NCI-H1092 treated with DMSO at 0.1 percent for 48 hours (cell line): Measurements from ENCODE around the gene OSBP2.
"Not testable (repeated sequence)": the region's sequence is repeated elsewhere in the genome, so short reads cannot be mapped to it uniquely, and the experiment has no call there.

Source experiments
- DNase-seq: peaks from one replicate; lab custom pipeline; 2025; lab: John Stamatoyannopoulos, UW

OSBP2 gene

DNA sequence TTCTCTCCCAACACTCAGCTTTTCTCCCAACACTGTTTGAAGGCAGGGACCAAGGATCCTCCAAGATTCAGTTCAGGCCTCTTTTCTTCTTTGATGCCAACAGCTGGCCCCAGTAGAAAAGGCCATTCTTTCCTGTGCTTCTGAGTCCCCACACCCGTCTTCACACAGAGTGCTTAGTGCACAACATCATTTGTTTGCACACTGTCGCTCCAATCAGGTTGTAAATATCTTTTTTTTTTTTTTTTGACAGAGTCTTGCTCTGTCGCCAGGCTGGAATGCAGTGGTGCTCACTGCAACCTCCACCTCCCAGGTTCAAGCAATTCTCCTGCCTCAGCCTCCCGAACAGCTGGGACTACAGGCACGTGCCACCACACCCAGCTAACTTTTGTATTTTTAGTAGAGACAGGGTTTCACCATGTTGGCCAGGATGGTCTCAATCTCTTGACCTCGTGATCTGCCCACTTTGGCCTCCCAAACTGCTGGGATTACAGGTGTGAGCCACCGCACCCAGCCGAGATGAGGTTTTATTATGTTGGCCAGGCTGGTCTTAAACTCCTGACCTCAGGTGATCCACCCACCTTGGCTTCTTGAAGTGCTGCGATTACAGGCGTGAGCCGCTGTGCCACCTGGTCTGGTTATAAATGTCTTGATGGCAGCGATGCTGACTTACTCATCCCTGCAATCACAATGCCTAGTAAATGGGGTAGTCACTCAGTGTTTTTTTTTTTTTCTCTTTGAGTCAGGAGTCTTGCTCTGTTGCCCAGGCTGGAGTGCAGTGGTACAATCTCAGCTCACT, 14.6 kb upstream of the OSBP2 start:
- not testable (repeated sequence) for DNase-seq

DNA sequence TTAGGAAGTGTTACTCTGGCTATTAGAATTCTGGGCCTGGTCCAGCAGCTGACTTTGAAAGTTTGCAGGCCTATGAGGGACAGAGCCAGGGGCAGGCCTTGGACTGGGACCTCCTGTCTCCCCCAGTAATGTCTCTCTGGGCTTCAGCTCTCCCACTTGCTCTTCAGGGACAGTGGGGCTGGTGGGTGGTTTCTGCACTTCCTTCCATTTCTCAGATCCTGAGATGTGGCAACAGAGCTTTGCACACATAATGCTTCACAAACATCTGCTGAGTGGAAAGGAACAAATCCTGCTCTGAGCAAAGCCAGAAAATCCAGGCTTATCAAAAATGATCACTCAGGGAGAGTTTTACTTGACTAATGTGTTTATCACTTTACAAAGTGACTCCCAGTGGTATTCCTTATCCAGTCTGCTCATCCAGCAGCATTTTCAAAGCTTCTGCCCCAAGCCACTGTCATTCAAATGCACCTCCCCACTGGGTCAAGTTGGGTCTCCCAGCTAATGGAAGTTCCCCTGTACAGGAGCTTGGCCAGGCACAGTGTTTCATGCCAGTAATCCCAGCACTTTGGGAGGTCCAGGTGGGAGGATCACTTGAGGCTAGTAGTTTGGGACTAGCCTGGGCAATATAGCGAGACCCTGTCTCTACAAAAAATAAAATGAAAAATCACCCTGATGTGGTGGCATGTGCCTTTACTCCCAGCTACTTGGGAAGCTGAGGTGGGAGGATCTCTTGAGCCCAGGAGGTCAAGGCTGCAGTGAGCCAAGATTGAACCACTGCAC, 13.5 kb upstream of the OSBP2 start:
- DNase-seq = no peak

DNA sequence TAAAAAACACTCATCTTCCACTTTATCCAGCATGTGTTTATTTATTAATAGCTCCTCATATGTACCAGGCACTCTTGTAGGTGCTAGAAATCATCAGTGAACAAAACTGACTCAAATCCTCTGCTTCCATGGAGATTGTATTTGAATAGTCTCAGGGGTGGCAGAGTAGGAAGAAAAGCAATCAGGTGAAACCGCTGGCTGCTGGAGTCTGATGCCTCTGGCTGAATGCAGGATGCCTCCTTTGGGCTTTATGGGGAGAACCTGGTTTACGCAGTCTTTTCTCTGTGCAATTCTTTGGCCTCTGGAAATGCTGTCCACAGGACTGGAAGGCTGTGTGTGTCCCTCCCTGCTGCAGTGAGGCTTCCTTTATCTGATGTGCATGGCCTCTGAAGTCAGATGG, 12.8 kb upstream of the OSBP2 start:
- DNase-seq = no peak

DNA sequence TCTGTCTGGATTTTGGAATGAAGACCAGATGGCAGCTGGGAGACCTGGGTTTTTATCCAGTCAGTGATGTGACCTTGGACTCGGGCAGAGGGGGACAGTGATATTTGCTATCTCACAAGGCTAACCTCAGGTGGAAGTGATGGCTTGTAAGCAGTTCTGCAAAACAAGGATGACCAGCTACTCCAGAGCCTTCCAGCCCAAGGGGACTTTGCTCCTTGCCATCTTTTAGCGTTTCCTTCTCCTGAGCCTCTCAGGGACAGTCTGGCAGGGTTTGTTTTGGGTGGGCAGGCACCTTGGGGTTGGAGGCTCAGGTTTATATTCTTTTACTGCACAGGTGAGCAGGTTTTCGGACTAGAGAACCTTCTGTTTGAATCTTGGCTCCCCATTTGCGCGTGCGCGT, 9.5 kb upstream of the OSBP2 start:
- no peak for DNase-seq

DNA sequence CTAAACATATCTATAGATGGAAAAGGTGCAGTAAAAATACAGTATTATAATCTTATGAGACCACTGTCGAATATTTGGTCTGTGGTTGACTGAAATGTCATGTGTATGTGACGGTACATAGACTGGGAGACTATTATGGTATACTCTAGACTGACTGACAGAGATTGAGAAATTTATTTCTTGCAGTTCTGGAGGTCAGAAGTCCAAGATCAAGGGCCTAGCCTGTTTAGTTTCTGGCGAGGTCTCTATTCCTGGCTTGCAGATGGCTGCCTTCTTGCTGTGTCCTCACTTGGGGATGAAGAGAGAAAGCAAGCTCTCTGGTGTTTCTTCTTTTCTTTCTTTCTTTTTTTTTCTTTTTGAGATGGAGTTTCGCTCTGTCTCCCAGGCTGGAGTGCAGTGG, 7.3 kb upstream of the OSBP2 start:
- no peak for DNase-seq

DNA sequence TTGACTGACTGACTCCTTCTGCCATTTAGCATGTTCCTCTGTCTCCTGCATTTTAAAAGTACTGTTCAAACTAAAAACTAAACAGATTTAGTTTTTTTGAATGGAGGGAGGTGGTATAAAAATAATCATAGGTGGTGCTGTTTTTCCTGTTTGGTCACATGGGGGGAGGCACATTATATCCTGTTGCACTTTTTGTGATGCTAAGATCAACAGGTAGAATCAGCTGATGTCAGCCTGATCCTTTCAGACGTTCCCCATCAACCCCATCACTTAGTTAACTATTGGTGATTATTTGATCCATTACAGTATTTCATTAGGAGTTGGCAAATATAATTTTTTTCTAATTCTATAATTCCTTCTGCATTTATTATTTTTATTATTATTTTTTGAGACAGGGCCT, 5.1 kb upstream of the OSBP2 start:
- DNase-seq = no peak

DNA sequence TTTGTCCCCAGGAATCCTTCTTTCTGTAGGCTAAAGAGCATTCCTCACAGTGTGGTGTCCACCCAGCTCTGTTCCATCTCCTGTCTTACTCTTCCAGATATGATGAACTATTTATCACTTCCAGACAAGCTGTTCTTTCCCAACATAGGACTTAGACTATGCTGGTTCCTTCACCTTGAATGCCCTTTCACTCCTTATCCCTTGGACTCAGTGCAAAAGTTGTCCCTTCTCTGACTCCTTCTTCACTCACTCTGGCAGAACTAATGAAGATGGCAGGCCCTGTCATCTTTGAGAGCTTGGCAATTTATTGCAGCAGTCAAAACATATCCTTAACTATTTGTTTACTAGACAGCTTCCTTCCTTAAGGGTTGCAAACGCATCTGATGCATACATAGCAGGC, 3.5 kb upstream of the OSBP2 start:
- DNase-seq = no peak

DNA sequence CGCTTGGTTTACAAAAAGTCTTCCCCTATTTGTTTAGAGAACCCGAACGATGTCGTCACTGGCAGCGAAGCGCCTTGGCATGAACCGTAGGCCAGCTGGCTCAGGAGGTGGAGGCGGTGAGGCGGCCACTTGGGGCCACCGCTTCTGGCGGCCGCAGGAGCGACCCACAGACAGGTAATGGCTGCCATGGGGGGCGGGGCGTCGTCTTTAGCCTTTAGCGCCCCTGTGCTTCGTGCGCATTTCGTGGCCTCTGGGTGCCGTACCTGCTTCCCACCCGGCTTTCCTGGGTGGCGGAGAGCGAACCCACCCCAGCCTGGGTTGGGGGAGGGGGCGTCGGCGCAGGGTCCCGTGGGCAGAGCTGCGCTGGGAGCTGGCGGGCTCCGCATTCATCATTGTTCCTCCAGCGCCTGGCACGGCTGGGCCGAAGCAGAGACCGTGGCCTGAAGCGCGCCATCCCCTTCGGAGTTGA, 469 bp upstream of the OSBP2 start:
- DNase-seq = peak; percentile 78

DNA sequence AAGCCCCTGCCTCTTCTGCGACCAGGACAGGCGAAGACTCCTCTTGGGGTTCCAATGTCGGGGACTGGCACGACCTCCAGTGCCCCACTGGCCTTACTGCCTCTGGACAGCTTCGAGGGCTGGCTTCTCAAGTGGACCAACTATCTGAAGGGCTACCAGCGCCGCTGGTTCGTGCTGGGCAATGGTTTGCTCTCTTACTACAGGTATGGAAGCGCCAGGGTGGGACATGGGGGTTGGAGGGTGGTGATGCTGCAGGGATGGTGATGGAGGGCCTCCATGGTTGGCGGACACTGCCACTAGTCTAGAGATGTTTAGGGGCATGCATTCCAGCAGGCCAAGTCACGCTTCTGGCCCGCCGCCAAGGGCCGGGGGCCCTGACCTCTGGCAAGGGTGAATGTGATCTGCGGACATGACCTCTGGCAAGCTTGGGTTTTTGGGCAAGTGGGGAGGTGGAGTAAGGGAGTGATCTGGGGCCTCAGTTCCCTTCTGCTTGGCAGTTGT, 727 bp downstream of the OSBP2 start:
- no peak for DNase-seq

DNA sequence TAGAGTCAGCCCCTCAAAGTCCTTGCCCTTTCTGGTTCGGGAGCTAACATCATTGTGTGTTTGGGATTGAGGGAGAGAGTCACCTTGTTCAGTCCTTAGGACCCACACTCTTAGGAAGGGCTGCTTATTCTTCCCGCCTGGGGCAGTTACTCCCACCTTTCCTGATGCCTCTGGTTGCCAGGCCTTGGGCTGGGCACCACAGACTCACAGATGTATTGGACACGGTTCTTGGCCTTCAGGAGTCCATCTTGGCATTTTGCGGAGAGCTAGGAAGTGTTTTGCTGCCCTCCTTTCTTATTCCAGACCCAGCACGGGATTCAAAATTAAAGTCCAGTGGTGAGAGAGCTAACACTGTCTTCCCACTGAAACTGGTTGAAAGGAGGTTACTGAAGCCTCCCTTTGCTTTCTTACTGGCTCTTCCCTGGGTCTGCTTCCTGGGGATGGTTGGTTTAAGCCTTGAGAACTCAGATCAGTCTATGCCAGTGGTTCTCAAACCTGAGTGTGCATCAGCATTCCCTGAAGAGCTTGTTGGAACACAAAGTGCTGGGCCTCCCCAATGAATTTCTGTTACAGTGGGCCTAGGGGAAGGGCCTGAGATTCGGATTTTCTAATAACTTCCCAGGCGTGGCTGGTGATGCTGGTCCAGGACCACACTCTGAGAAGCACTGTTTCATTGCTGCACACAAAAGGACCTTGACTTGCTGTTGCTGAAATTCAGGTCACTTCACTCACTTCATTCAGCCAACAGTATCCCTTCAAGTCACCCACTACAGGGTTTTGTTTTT, 1.4 kb downstream of the OSBP2 start:
- no peak for DNase-seq

DNA sequence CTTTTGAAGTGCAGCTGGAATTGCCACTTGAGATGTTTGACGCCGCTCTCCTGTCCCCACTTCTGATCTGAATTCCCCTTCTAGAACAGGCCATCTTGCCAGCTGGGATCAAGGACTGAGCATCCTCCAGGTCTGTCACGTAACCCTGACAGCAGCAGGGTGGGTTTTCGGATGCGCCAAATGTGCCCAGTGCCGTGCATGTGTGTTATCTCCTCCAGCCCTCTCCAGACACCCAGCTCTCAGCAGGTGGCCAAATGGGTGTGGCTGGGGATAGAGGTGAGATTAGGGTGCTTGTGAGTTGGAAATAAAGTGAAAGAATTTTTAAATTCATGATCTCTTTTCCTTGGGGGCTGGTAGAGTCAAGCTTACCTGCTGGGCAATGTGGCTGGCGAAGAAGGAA, 3.3 kb downstream of the OSBP2 start:
- no peak for DNase-seq

DNA sequence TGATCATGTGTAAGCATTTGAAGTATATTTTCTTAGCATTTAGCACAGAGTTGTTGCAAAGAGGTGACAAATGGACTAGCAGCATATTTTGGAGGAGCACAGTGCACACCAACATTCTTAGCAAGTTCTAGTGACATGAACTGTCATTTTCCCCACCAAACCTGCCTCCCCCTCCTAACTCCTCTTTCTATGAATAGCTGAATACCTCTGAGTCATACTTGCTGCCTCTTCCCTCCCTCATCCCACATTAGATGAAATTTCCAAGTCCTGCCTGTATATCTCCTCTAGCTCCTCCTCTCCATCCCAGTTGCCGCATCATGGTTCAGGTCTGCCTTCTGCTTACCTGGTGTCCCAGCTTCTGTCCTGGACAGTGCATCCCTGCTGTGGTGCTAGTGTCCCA, 7.2 kb downstream of the OSBP2 start:
- DNase-seq = no peak

DNA sequence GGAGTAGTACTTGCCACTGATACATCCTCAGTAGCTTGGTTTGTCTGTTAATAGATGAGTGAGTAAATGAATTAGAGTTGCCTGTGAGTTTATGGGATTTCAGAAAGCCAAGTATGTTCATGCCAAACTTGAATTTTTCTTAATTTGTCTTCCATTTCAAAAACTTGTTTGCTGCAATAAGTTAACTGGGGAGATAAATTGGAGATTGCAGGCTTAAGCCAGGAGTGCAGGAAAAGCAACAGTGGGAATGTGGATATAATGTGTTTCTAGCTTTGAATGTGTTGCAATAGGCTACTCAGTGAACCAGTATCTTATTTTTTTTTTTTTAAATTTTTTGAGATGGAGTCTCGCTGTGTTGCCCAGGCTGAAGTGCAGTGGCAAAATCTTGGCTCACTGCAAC, 8.2 kb downstream of the OSBP2 start:
- no peak for DNase-seq

DNA sequence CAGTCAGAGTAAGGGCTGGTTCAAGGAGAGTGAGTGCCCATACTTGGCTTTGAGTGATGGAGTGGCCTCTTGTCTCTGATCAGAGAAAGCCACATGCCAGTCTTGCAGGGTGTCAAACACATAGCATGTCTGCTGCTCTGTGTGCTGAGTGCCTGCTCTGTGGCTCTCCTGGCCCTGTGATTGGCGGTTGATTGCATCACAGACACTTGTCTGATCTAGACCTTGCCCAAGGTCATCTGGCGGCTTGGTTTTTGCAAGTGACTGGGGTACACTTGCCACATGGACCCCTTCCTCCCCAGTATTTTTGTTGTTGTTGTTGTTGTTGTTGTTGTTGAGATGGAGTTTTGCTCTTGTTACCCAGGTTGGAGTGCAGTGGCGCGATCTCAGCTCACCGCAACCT, 10.3 kb downstream of the OSBP2 start:
- DNase-seq = no peak

DNA sequence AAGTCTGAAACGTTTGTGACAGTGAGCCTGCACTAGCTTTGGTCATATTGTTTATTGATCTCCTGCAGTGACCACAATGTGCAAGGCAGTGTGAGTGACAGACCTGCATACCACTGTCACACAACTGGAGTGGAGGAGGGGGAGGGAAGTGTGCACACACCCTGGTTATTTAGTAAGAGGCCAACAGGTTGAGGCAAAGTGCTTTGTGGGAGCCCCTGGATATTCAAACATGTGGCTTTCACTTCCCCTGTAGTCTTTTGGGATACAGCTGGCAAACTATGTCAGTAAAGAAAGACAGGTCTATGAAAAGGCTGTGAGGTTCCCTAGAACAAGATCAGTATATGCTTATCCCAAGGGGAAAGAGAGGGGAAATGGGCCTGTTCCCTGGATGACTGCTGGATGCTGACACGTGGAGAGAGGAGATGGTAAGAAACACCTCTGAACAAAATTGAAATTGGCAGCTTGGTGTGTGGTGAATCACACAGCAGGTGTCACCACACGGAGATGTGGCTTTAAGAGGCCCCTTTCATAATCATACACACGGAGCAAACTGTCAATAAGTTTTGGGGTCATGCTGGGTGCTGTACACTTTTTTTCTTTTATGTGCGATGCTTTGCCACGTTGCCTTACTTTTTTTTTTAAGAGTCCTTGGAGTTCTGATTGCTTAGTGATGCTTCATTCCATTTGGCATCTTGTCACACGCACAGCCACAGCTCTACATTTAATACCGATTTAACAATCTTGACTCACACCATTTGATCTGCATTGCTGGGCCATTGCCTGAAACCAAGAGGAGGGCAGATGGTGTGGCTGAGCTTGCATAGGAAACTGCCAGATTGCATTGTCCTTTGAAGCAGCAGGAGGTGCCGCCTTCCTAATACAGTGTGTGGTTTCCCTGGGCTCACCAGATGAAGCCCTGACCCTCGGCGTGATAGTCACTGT, 11.3 kb downstream of the OSBP2 start:
- DNase-seq = peak; percentile 67

DNA sequence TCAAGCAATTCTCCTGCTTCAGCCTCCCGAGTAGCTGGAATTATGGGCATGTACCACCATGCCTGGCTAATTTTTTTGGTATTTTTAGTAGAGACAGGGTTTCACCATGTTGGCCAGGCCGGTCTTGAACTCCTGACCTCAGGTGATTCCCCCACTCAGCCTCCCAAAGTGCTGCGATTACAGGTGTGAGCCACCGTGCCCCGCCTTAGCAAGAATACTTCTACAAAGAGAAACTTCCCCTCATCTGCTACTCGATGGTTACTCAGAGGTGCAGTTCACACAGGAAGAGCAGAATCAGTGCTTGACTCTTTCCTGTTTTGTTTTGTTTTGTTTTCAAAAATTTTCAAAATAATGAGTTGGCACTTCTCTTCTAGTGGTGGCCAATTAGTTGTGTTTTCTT, 15.3 kb downstream of the OSBP2 start:
- DNase-seq = not testable (repeated sequence)

DNA sequence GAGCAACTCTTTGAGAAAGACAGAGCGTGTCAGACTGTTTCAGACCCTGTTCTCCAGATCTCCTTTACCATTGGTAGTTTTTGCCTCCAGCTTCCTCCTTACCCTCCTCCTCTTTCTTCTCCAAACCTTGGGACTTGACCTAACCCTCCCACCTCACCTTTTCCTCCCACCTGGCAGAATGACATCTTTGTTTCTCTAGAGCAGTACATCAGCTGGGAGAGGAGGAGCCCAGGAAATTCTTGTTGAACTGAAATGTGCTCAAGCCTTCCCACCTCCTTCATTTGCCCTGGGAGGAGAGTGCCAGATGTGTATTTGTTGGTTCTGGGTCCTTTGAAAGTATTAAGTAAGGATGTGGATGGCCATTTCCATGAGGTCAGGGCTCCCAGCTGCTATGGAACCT, 17.4 kb downstream of the OSBP2 start:
- DNase-seq = no peak

DNA sequence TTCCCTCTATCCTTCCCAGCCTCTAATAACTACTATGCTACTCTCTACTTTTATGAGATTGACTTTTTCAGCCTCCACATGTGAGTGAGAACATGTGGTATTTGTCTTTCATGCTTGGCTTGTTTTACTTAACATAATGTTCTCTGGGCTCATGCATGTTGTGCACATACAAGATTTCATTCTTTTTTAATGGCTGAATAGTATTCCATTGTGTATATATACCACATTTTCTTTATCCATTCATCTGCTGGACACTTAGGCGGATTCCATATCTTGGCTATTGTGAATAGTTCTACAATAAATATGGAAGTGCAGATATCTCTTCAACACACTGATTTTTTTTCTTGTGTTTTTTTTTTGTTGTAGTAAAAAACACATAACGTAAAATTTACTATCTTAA, 19.4 kb downstream of the OSBP2 start:
- no peak for DNase-seq

DNA sequence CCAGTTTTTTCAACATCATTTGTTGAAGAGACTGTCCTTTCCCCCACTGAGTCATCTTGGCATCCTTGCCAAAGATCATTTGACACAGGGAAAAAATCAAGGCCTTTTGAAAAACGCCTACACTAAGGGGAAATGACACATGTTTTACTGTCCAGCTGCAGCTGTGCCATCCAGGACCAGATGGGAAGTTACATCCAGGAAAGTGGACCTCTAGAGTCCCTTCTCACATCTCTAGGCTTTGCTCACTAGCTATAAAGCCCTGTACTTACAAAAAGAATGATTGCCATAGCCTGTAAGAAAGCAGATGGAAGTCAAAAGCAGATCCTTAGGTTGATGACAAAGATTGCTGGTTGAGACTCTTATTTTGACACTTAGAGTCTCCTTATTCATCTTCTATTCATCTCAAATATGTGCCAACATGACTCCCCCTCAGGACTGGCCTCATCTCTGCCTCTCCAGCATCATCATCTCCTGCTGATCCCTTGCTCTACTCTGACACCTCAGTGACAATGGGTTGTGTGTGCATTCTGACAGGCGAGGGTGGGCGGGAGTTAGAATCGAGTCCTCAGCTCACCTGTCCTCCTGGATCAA, 22.8 kb downstream of the OSBP2 start:
- no peak for DNase-seq

DNA sequence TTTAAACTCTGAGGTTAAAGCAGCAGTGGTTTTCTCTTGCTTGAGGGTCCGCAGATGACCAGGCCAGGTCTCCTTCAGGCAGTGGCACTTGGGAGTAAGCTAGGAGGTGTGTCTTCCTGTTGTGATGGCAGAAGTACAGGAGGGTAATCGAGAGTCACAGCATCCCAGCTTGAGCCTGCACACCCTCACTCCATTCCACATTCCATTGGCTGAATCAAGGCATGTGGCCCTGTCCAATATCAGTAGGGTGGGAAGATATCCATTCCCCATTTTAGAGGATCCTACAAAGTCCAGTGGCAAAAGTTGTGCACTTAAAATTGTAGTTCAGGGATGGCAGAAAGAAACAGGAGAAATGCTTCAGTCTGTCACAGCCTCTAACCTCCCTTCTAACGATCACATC, 23.3 kb downstream of the OSBP2 start:
- DNase-seq = no peak

DNA sequence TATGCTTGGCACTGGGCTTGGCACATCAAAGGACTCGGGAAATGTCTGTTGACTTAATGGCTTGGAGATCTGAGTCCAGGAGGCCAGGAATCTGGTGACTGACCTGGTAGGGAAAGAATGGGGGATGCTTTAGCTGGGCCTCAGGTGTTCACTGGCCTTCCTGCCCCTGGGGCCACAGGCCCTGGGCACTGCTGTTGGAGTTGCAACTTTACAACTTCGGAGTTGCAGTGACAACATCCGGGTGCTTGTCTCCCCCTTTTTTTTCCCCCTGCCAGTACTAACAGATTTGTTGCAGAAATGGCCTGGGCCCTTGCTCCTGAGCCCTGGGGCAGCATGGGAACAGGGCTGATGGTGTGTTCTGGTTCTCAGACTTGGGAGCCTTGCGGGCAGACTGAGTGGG, 23.8 kb downstream of the OSBP2 start:
- DNase-seq = no peak
